CD4-positive, alpha-beta memory T cell (primary cell): ENCODE measurements around the gene EFCAB11. TPM values are rescaled to one million over a fixed set of nuclear protein-coding genes. Genes with fewer than 3 reads are reported as not detected.

Experiments
- CTCF ChIA-PET: fragments of 350-600 bp; sonication (Branson Sonifier 250); formaldehyde crosslinking; loops from one replicate; lab custom pipeline; 2021; ENCODE audit warnings: inconsistent platforms; ENCODE audit not compliant: partially characterized antibody; lab: Charles Lee
- POLR2A ChIA-PET: fragments of 350-600 bp; sonication (Branson Sonifier 250); formaldehyde crosslinking; loops from one replicate; lab custom pipeline; 2021; ENCODE audit not compliant: partially characterized antibody; lab: Charles Lee
- DNase-seq, 5 donors: peaks; one replicate each; pipeline versions ENCODE4 v3.0.0 to v3.0.0-alpha.2; 2020 to 2022; ENCODE audit warnings: mixed read lengths in 1 of 5
- H3K27ac ChIP-seq: one replicate; pipeline ENCODE4 v1.7.0; 2013; ENCODE audit warnings: low read depth, low read length
- H3K27me3 ChIP-seq: 2 replicates; pipeline ENCODE4 v1.7.0; 2013; ENCODE audit warnings: mild to moderate bottlenecking, low read length, moderate library complexity; ENCODE audit not compliant: insufficient read depth
- H3K36me3 ChIP-seq: 2 replicates; pipeline ENCODE4 v1.7.0; 2013; ENCODE audit warnings: mild to moderate bottlenecking, low read length, moderate library complexity; ENCODE audit not compliant: insufficient read depth
- H3K4me1 ChIP-seq: 2 replicates; pipeline ENCODE4 v1.7.0; 2013; ENCODE audit warnings: mild to moderate bottlenecking, low read length, moderate library complexity; ENCODE audit not compliant: insufficient read depth
- H3K4me3 ChIP-seq, 2 donors: one replicate each; pipeline ENCODE4 v1.7.0; 2013; ENCODE audit warnings: low read length in 2 of 2, mild to moderate bottlenecking in 1 of 2
- H3K9me3 ChIP-seq, 2 donors: one replicate each; pipeline ENCODE4 v1.7.0; 2013; ENCODE audit warnings: low read length in 2 of 2, control low read depth in 1 of 2; ENCODE audit not compliant: control insufficient read depth in 1 of 2
- H3K27ac Mint-ChIP-seq, 7 donors: one replicate each; pipeline ENCODE4 v1.8.0; 2020 to 2021; ENCODE audit warnings: mixed read lengths in 7 of 7, mild to moderate bottlenecking in 6 of 7, inconsistent platforms in 3 of 7, moderate library complexity in 3 of 7
- H3K27me3 Mint-ChIP-seq, 2 donors: one replicate each; pipeline ENCODE4 v1.8.0; 2020 to 2021; ENCODE audit warnings: mixed read lengths in 2 of 2
- H3K36me3 Mint-ChIP-seq, 2 donors: one replicate each; pipeline ENCODE4 v1.8.0; 2020 to 2021; ENCODE audit warnings: mixed read lengths in 2 of 2, inconsistent platforms in 1 of 2, mild to moderate bottlenecking in 1 of 2
- H3K4me1 Mint-ChIP-seq, 4 donors: one replicate each; pipeline ENCODE4 v1.8.0; 2020 to 2021; ENCODE audit warnings: mixed read lengths in 4 of 4, mild to moderate bottlenecking in 1 of 4
- H3K4me3 Mint-ChIP-seq, 8 donors: one replicate each; pipeline ENCODE4 v1.8.0; 2020 to 2021; ENCODE audit warnings: mixed read lengths in 8 of 8, mild to moderate bottlenecking in 7 of 8, moderate library complexity in 6 of 8, inconsistent platforms in 3 of 8
- H3K9me3 Mint-ChIP-seq, 8 donors: one replicate each; pipeline ENCODE4 v1.8.0; 2020 to 2021; ENCODE audit warnings: mixed read lengths in 8 of 8, mild to moderate bottlenecking in 5 of 8, inconsistent platforms in 3 of 8, moderate library complexity in 1 of 8
- intact Hi-C: fragments of 100-400 bp; cut with micrococcal nuclease; formaldehyde crosslinking; loops from one replicate; pipeline ENCODE4 v1.15.1; 2023
- polyA plus RNA-seq, 2 donors: library from polyadenylated mRNA; unstranded; fragments of 300-500 nt; fragmentation: Illumina TruSeq; gene quantifications; one replicate each; pipeline ENCODE4 v1.2.3, GENCODE V29; 2021
- total RNA-seq, 2 experiments: library from RNA; stranded (reverse); gene quantifications; one replicate each; pipeline ENCODE4 v1.2.3, GENCODE V29; 2021

Gene EFCAB11
- total and polyA plus RNA-seq, 4 experiments from 2014 or later = 0.36 to 2.6 (median 1.9) TPM

GRCh38 chr14:89844508-89844907 is 110.0 kb downstream of the EFCAB11 start:
- H3K27ac Mint-ChIP-seq = no peak overlapping the region
- H3K27me3 Mint-ChIP-seq = peaks cover 0 to 2% of the 10 kb centered on the region in 2 donors
- Histone ChIP-seq H3K4me1 (no peaks in the 10 kb centered on the region), H3K9me3 (no peaks in the 10 kb centered on the region), H3K36me3 (no peaks in the 10 kb centered on the region), H3K27me3 (no peaks in the 10 kb centered on the region), H3K4me3 (no peak overlapping the region), H3K27ac (no peak overlapping the region)
- no peak for DNase-seq
- peaks cover 0 to 3% (median 0%) of the 10 kb centered on the region in 8 donors for H3K9me3 Mint-ChIP-seq
- intact Hi-C loops = no loop called here
- ChIA-PET POLR2A (no interaction called here), CTCF (interaction anchor here (1.3 kb wide), 1 partner anchor 10 kb away, joined by 3 read pairs; no protein-coding TSS in a partner anchor)
- H3K36me3 Mint-ChIP-seq = no peaks in the 10 kb centered on the region
- H3K4me3 Mint-ChIP-seq = no peak overlapping the region
- H3K4me1 Mint-ChIP-seq = no peaks in the 10 kb centered on the region

GRCh38 chr14:89842837-89843236 is 111.7 kb downstream of the EFCAB11 start:
- no peak for DNase-seq
- Mint-ChIP-seq H3K27ac (no peak overlapping the region), H3K27me3 (peaks cover 0 to 2% of the 10 kb centered on the region in 2 donors), H3K9me3 (peaks cover 0 to 3% (median 0%) of the 10 kb centered on the region in 8 donors), H3K4me3 (no peak overlapping the region), H3K36me3 (no peaks in the 10 kb centered on the region), H3K4me1 (no peaks in the 10 kb centered on the region)
- intact Hi-C loops = no loop called here
- Histone ChIP-seq H3K4me1 (no peaks in the 10 kb centered on the region), H3K27ac (no peak overlapping the region), H3K27me3 (no peaks in the 10 kb centered on the region), H3K4me3 (no peak overlapping the region), H3K36me3 (no peaks in the 10 kb centered on the region), H3K9me3 (no peaks in the 10 kb centered on the region)
- CTCF ChIA-PET = interaction anchor here (0.6 kb wide), 1 partner anchor 425 kb away, joined by 3 read pairs; no protein-coding TSS in a partner anchor
- POLR2A ChIA-PET = no interaction called here

- ChIA-PET POLR2A (no interaction called here), CTCF (no interaction called here)
- no peaks in the 10 kb centered on the region for H3K9me3 ChIP-seq
- H3K4me3 Mint-ChIP-seq = no peak overlapping the region
- H3K9me3 Mint-ChIP-seq = peaks cover 0 to 3% (median 0%) of the 10 kb centered on the region in 8 donors
- H3K36me3 ChIP-seq = no peaks in the 10 kb centered on the region
- intact Hi-C loops = no loop called here
- H3K27me3 Mint-ChIP-seq = peaks cover 0 to 2% of the 10 kb centered on the region in 2 donors
- no peaks in the 10 kb centered on the region for H3K27me3 ChIP-seq
- no peaks in the 10 kb centered on the region for H3K4me1 ChIP-seq
- H3K4me1 Mint-ChIP-seq = no peaks in the 10 kb centered on the region
- no peak overlapping the region for H3K4me3 ChIP-seq
- no peak overlapping the region for H3K27ac ChIP-seq
- H3K36me3 Mint-ChIP-seq = no peaks in the 10 kb centered on the region
- H3K27ac Mint-ChIP-seq = no peak overlapping the region
- no peak for DNase-seq
Measured at GRCh38 chr14:89841851-89842250, 112.7 kb downstream of the EFCAB11 start.

- Mint-ChIP-seq H3K27ac (no peak overlapping the region), H3K9me3 (no peaks in the 10 kb centered on the region), H3K27me3 (no peaks in the 10 kb centered on the region), H3K4me3 (no peak overlapping the region), H3K4me1 (no peaks in the 10 kb centered on the region), H3K36me3 (no peaks in the 10 kb centered on the region)
- no peak overlapping the region for H3K4me3 ChIP-seq
- H3K9me3 ChIP-seq = no peaks in the 10 kb centered on the region
- H3K27me3 ChIP-seq = no peaks in the 10 kb centered on the region
- H3K4me1 ChIP-seq = no peaks in the 10 kb centered on the region
- intact Hi-C loops = no loop called here
- ChIA-PET POLR2A (no interaction called here), CTCF (no interaction called here)
- DNase-seq = no peak
- no peak overlapping the region for H3K27ac ChIP-seq
- H3K36me3 ChIP-seq = no peaks in the 10 kb centered on the region
Measured at GRCh38 chr14:89836830-89837469, 117.6 kb downstream of the EFCAB11 start.

- H3K36me3 Mint-ChIP-seq = no peaks in the 10 kb centered on the region
- DNase-seq = no peak
- Histone ChIP-seq H3K9me3 (no peaks in the 10 kb centered on the region), H3K36me3 (no peaks in the 10 kb centered on the region), H3K4me3 (no peak overlapping the region), H3K4me1 (no peaks in the 10 kb centered on the region), H3K27ac (no peak overlapping the region), H3K27me3 (no peaks in the 10 kb centered on the region)
- H3K4me3 Mint-ChIP-seq = no peak overlapping the region
- H3K4me1 Mint-ChIP-seq = no peaks in the 10 kb centered on the region
- H3K9me3 Mint-ChIP-seq = no peaks in the 10 kb centered on the region
- no peak overlapping the region for H3K27ac Mint-ChIP-seq
- intact Hi-C loops = no loop called here
- POLR2A ChIA-PET = no interaction called here
- CTCF ChIA-PET = no interaction called here
- peaks cover 0 to 2% of the 10 kb centered on the region in 2 donors for H3K27me3 Mint-ChIP-seq
Measured at GRCh38 chr14:89833661-89834060, 120.9 kb downstream of the EFCAB11 start.

GRCh38 chr14:89833120-89833532 is 121.4 kb downstream of the EFCAB11 start:
- no peaks in the 10 kb centered on the region for H3K4me1 Mint-ChIP-seq
- CTCF ChIA-PET = no interaction called here
- H3K27me3 Mint-ChIP-seq = peaks cover 0 to 2% of the 10 kb centered on the region in 2 donors
- POLR2A ChIA-PET = no interaction called here
- Histone ChIP-seq H3K27ac (no peak overlapping the region), H3K9me3 (no peaks in the 10 kb centered on the region), H3K4me3 (no peak overlapping the region), H3K36me3 (no peaks in the 10 kb centered on the region), H3K4me1 (no peaks in the 10 kb centered on the region), H3K27me3 (no peaks in the 10 kb centered on the region)
- no peak overlapping the region for H3K27ac Mint-ChIP-seq
- intact Hi-C loops = no loop called here
- H3K36me3 Mint-ChIP-seq = no peaks in the 10 kb centered on the region
- DNase-seq = no peak
- no peak overlapping the region for H3K4me3 Mint-ChIP-seq
- no peaks in the 10 kb centered on the region for H3K9me3 Mint-ChIP-seq

GRCh38 chr14:89828471-89829165 is 125.9 kb downstream of the EFCAB11 start:
- Histone ChIP-seq H3K4me3 (no peak overlapping the region), H3K36me3 (no peaks in the 10 kb centered on the region), H3K27ac (no peak overlapping the region), H3K4me1 (no peaks in the 10 kb centered on the region), H3K27me3 (no peaks in the 10 kb centered on the region), H3K9me3 (no peaks in the 10 kb centered on the region)
- H3K4me3 Mint-ChIP-seq = no peak overlapping the region
- POLR2A ChIA-PET = no interaction called here
- intact Hi-C loops = no loop called here
- CTCF ChIA-PET = no interaction called here
- peaks cover 2 to 7% of the 10 kb centered on the region in 2 donors for H3K36me3 Mint-ChIP-seq
- no peak overlapping the region for H3K27ac Mint-ChIP-seq
- H3K27me3 Mint-ChIP-seq = peaks cover 0 to 5% of the 10 kb centered on the region in 2 donors
- H3K9me3 Mint-ChIP-seq = peaks cover 0 to 8% (median 6%) of the 10 kb centered on the region in 8 donors
- DNase-seq = no peak
- H3K4me1 Mint-ChIP-seq = no peaks in the 10 kb centered on the region
